HG03280 (cell line): ENCODE results near the gene MANF.

Experiments
- ATAC-seq: cut with Tn5 transposase; IDR thresholded peaks from one replicate; pipeline ENCODE4 v1.9.1; 2021; ENCODE audit warnings: mild to moderate bottlenecking, moderate library complexity; ENCODE audit not compliant: unreplicated experiment

MANF gene

DNA sequence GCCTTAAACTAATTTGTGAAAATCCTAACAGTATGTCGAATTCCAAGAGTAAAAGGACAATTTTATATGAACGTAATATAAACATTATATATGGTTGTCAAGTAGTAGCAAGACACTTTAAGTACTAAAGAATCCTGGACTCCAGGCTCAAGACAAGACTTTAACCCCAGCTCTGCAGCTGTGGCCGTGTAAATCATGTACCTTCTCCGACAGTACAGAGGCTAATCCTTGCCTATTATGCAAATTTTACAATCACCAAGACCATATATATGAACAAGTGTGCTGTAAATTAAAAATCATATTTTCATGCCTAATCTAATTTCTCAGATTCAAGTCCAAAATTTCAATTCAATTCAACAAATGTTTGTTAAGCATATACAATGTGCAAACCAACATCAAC, 41.8 kb downstream of the MANF start:
- no peak for ATAC-seq

DNA sequence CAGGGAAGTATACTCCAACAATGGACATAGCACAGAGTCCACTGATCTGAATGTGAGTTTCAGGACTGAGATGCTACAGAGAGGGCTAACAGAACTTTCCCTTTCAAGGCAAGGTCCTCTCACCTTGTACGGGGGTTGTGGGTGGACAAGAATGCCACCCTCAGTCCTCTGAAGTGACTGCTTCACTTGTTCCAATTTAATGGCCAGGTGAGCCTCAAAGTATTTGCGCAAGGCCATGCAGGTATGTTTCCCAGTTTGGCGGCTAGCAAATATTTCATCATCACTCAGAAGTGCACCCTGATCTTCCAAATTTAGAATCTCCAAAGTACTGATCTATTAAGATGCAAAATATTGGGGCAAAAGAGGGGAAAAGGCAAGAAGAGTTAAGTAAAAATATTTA, 44.0 kb downstream of the MANF start:
- no peak for ATAC-seq

DNA sequence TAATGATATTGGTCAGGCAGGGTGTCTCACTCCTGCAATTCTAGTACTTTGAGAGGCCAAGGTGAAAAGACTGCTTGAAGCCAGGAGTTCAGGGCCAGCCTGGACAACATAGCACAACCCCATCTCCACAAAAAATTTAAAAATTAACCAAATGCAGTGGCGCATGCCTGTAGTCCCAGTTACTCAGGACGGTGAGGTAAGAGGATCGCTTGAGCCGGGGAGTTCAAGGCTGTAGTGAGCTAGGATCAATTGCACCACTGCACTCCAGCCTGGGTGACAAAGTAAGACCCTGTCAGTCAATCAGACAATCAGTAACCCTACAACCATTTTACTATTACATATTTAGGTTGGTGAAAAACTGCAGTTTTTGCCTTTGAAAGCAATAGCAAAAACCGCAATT, 49.0 kb downstream of the MANF start:
- ATAC-seq = no peak

DNA sequence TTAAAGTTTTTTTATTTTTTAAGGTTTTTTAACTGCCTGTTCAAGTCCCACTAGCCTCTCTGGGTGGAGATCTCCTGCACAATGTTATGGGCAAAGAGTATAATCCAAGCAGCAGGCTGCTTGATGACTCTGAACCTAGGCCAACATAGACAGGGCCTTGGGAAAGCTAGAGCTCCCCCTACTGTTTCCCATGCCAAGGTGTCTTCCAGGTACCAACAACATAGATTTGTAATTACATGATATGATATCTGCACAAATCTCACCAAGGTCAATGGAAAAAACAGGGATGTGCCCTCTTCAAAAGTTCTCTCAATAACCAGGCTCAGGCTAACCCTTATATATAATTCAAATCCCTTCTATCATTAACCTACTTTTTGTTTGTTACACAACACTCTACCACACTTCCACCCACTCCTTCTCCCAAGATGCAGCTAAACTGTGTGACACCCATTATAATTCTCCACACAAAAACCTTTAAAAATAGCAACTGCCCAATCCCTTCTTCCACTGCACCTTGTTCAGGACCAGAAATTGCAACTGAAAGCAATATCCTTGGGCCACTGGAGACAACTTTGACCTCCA, 49.7 kb downstream of the MANF start:
- ATAC-seq = no peak

DNA sequence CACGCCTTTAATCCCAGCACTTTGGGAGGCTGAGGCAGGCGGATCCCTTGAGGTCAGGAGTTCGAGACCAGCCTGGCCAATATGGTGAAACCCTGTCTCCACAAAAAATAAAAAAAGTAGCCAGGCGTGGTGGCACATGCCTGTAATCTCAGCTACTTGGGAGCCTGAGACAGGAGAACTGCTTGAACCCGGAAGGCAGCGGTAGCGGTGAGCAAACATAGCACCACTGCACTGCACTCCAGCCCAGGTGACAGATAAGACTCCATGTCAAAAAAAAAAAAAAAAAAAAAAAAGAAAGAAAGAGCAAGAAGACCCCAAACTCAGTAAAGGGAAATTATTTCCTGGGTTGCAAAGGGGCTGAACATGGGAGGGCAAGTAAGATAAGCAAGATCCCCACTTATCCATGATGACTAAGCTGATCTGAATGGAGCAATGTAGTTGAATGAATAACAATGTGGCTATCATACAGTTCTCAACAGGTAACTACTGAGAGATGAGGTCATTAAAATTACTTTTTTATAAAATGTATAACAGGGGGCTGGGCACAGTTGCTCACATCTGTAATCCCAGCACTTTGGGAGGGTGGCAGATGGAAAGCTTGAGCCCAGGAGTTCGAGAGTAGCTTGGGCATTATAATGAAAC, 52.0 kb downstream of the MANF start:
- no peak for ATAC-seq
